Measurements from ENCODE around the gene LMCD1. TPM values are rescaled to one million over a fixed set of nuclear protein-coding genes. Genes with fewer than 3 reads are reported as not detected.

Gene LMCD1
- total RNA-seq, 4 donors from 2014 or later, result 43.2 to 576 (median 131) TPM

GRCh38 chr3:8574670-8575322, 73.2 kb downstream of the LMCD1 start:
- H3K9me3 ChIP-seq, result no peaks in the 10 kb centered on the region
- H3K4me1 ChIP-seq, result peaks cover 16 to 25% (median 21%) of the 10 kb centered on the region in 4 donors
- peaks cover 0 to 52% (median 0%) of the 10 kb centered on the region in 4 donors for H3K36me3 ChIP-seq
- no peak overlapping the region for H3K27ac ChIP-seq (replicated peaks in 1 of 4)
- TF ChIP-seq CTCF (IDR thresholded peaks at IDR 0.05) (no peak), EP300 (IDR thresholded peaks at IDR 0.05) (no peak), POLR2AphosphoS5 (IDR thresholded peaks at IDR 0.05) (peak in 1 of 2 donors; percentile 24), POLR2A (IDR thresholded peaks at IDR 0.05; ENCODE audit: low read depth) (no peak)
- H3K4me3 ChIP-seq, result no peak overlapping the region
- no peaks in the 10 kb centered on the region for H3K27me3 ChIP-seq
- no peak for DNase-seq (ENCODE audit: extremely low spot score)
- 63% methylated on average over 5 of the region's 5 CpGs for WGBS
- intact Hi-C loops (cut with DNase I), result no loop called here

GRCh38 chr3:8575364-8576104, 73.9 kb downstream of the LMCD1 start:
- H3K27ac ChIP-seq (replicated peaks in 1 of 4), result no peak overlapping the region
- intact Hi-C loops (cut with DNase I), result no loop called here
- TF ChIP-seq POLR2AphosphoS5 (IDR thresholded peaks at IDR 0.05) (no peak), EP300 (IDR thresholded peaks at IDR 0.05) (no peak), CTCF (IDR thresholded peaks at IDR 0.05) (no peak), POLR2A (IDR thresholded peaks at IDR 0.05; ENCODE audit: low read depth) (no peak)

GRCh38 chr3:8576436-8576835, 74.8 kb downstream of the LMCD1 start:
- Histone ChIP-seq H3K9me3 (no peaks in the 10 kb centered on the region), H3K36me3 (peaks cover 0 to 41% (median 0%) of the 10 kb centered on the region in 4 donors), H3K27ac (replicated peaks in 1 of 4) (no peak overlapping the region), H3K4me1 (peaks cover 16 to 20% (median 19%) of the 10 kb centered on the region in 4 donors), H3K27me3 (no peaks in the 10 kb centered on the region), H3K4me3 (no peak overlapping the region)
- intact Hi-C loops (cut with DNase I), result no loop called here
- 92% methylated on average over 6 of the region's 6 CpGs for WGBS
- no peak for DNase-seq (ENCODE audit: extremely low spot score)
- TF ChIP-seq CTCF (IDR thresholded peaks at IDR 0.05) (no peak), POLR2A (IDR thresholded peaks at IDR 0.05; ENCODE audit: low read depth) (no peak), EP300 (IDR thresholded peaks at IDR 0.05) (no peak), POLR2AphosphoS5 (IDR thresholded peaks at IDR 0.05) (no peak)

More at GRCh38 chr3:8575364-8576104, 73.9 kb downstream of the LMCD1 start:
- Histone ChIP-seq H3K27me3 (no peaks in the 10 kb centered on the region), H3K4me1 (peaks cover 16 to 25% (median 19%) of the 10 kb centered on the region in 4 donors), H3K4me3 (no peak overlapping the region), H3K9me3 (no peaks in the 10 kb centered on the region), H3K36me3 (peaks cover 0 to 45% (median 0%) of the 10 kb centered on the region in 4 donors)
- WGBS, result 87% methylated on average over 5 of the region's 5 CpGs
- no peak for DNase-seq (ENCODE audit: extremely low spot score)

GRCh38 chr3:8576841-8577571, 75.4 kb downstream of the LMCD1 start:
- intact Hi-C loops (cut with DNase I), result no loop called here
- DNase-seq (ENCODE audit: extremely low spot score), result no peak
- Histone ChIP-seq H3K27me3 (no peaks in the 10 kb centered on the region), H3K9me3 (no peaks in the 10 kb centered on the region), H3K4me1 (peaks cover 16 to 20% (median 19%) of the 10 kb centered on the region in 4 donors), H3K4me3 (no peak overlapping the region), H3K27ac (replicated peaks in 1 of 4) (no peak overlapping the region), H3K36me3 (peaks cover 0 to 41% (median 0%) of the 10 kb centered on the region in 4 donors)
- TF ChIP-seq CTCF (IDR thresholded peaks at IDR 0.05) (no peak), POLR2A (IDR thresholded peaks at IDR 0.05; ENCODE audit: low read depth) (no peak), EP300 (IDR thresholded peaks at IDR 0.05) (no peak), POLR2AphosphoS5 (IDR thresholded peaks at IDR 0.05) (no peak)
- WGBS, result 68% methylated on average over 5 of the region's 5 CpGs
